Measurements from ENCODE around the gene TMEM203. TPM values are rescaled to one million over a fixed set of nuclear protein-coding genes. Genes with fewer than 3 reads are reported as not detected.

Gene TMEM203
- total RNA-seq, 1 experiment from 2014 or later, result 50.6 TPM

DNA sequence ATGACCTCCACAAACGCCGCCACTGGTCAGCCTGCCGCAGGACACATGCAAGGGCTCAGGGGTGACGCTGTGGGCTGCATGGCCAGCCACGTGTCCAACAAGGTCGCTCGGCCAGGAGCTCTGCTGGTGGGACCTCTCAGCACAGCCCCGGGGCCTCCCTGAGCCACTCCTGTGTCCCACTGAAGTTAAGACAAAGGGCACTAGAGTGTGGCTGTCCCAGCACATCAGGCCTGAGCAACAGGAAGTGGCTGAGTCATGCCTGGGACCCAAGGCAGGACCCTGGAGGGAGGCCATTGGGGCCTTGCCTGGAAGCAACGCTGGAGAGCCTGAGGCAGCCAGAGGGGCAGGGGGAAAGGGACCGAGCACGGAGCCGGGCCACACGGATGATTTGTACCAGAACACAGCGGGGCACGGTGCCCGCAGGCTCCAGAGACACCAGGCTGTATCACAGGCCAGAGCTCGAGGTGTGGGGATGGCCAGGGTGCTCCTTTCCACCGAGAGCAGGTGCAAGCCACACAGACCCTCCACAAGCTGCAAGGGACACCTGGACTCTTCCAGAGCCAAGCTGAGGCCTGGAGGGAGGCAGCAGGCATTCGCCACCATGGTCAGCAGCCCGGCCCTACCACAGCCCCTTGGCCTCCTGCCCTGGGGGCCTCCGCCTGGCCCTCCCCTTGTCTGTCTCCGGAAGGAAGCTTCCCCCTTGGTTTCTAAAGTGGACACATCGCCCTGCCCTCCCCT is 27.1 kb downstream of the TMEM203 start (continued):
- no peak for TF ChIP-seq MXD4 (CRISPR knock-in tag; IDR thresholded peaks at IDR 0.05; ENCODE audit: borderline replicate concordance)
- TF ChIP-seq ZNF671 (CRISPR knock-in tag; IDR thresholded peaks at IDR 0.05), result no peak
- TF ChIP-seq NFYB (CRISPR knock-in tag; conservative IDR thresholded peaks at IDR 0.05; ENCODE audit: low read depth), result no peak
- no peak for TF ChIP-seq JAZF1 (CRISPR knock-in tag; IDR thresholded peaks at IDR 0.05)
- TF ChIP-seq SP1 (CRISPR knock-in tag; conservative IDR thresholded peaks at IDR 0.05), result no peak
- TF ChIP-seq ZNF232 (CRISPR knock-in tag; IDR thresholded peaks at IDR 0.05), result no peak
- TF ChIP-seq, protein P1, sequence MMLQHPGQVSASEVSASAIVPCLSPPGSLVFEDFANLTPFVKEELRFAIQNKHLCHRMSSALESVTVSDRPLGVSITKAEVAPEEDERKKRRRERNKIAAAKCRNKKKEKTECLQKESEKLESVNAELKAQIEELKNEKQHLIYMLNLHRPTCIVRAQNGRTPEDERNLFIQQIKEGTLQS (CRISPR knock-in tag; conservative IDR thresholded peaks at IDR 0.05), result no peak
- TF ChIP-seq NR2C2 (CRISPR knock-in tag; IDR thresholded peaks at IDR 0.05), result no peak
- TF ChIP-seq GTF2I (CRISPR knock-in tag; conservative IDR thresholded peaks at IDR 0.05), result no peak
- TF ChIP-seq, protein P2, sequence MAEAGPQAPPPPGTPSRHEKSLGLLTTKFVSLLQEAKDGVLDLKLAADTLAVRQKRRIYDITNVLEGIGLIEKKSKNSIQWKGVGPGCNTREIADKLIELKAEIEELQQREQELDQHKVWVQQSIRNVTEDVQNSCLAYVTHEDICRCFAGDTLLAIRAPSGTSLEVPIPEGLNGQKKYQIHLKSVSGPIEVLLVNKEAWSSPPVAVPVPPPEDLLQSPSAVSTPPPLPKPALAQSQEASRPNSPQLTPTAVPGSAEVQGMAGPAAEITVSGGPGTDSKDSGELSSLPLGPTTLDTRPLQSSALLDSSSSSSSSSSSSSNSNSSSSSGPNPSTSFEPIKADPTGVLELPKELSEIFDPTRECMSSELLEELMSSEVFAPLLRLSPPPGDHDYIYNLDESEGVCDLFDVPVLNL (CRISPR knock-in tag; IDR thresholded peaks at IDR 0.05; ENCODE audit: borderline replicate concordance, low read depth), result no peak
- TF ChIP-seq, protein P3, sequence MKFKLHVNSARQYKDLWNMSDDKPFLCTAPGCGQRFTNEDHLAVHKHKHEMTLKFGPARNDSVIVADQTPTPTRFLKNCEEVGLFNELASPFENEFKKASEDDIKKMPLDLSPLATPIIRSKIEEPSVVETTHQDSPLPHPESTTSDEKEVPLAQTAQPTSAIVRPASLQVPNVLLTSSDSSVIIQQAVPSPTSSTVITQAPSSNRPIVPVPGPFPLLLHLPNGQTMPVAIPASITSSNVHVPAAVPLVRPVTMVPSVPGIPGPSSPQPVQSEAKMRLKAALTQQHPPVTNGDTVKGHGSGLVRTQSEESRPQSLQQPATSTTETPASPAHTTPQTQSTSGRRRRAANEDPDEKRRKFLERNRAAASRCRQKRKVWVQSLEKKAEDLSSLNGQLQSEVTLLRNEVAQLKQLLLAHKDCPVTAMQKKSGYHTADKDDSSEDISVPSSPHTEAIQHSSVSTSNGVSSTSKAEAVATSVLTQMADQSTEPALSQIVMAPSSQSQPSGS (CRISPR knock-in tag; IDR thresholded peaks at IDR 0.05; ENCODE audit: borderline replicate concordance, low read depth), result no peak
- TF ChIP-seq, protein P4, sequence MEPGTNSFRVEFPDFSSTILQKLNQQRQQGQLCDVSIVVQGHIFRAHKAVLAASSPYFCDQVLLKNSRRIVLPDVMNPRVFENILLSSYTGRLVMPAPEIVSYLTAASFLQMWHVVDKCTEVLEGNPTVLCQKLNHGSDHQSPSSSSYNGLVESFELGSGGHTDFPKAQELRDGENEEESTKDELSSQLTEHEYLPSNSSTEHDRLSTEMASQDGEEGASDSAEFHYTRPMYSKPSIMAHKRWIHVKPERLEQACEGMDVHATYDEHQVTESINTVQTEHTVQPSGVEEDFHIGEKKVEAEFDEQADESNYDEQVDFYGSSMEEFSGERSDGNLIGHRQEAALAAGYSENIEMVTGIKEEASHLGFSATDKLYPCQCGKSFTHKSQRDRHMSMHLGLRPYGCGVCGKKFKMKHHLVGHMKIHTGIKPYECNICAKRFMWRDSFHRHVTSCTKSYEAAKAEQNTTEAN (CRISPR knock-in tag; IDR thresholded peaks at IDR 0.05), result no peak
- no peak for TF ChIP-seq TCF7 (CRISPR knock-in tag; IDR thresholded peaks at IDR 0.05; ENCODE audit: low read depth)
- TF ChIP-seq ATF1 (CRISPR knock-in tag; IDR thresholded peaks at IDR 0.05), result no peak
- no peak for TF ChIP-seq ELF4 (CRISPR knock-in tag; IDR thresholded peaks at IDR 0.05; ENCODE audit: low read depth)

DNA sequence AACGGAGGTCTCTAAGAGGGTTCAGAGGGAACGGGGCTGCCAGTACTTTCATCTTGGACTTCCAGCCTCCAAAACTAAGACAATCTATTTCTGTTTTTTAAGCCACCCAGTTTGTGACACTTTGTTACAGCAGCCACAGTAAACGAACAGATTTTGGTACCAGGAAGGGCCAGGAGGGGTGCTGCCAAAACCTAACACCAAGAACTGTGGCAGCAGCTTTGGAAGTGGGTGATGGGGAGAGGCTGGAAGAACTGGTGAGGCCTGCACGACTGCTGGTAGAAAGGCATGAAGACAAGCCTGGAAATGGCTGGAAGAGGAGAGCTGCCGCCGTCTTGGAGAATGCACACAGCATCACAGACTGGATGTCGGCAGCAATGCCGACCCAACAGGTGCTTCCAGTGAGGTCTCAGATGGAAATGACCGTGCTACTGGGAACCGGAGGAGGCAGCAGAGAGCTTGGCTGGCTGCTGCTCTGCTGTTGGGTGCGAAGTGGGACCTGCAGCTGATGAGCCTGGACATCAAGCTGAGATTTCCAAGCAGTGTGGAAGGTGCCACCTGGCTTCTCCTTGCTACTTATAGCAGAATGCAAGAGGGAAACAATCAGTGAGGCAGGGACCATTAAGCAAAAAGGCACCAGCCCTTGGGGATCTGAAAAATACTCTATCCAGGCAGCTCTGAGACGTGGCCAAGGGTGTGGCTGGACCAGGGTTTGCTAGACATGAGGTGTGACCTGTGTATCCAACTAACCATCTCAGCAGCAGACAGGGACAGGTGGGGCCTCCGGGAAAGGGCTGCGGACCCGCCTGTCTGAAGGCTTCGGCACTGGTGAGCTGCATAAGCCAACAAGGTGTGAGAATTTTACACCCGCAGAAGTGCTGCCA is 28.9 kb downstream of the TMEM203 start:
- DNase-seq (ENCODE audit: low spot score) (peak; percentile 48), ATAC-seq (peak; percentile 60)
- Mint-ChIP-seq H3K4me3 (no peak overlapping the region), H3K4me1 (no peaks in the 10 kb centered on the region), H3K36me3 (no peaks in the 10 kb centered on the region), H3K9me3 (no peaks in the 10 kb centered on the region), H3K27ac (peak overlapping the region; percentile 49), H3K27me3 (ENCODE audit: low read depth) (peaks cover 5% of the 10 kb centered on the region)
- POLR2A ChIA-PET, result no interaction called here
- CTCF ChIA-PET, result interaction anchor here (0.6 to 3.6 kb wide), 41 partner anchors 9 to 229 kb away, joined by 3 to 40 read pairs (median 7); partner anchors contain the start of genes ANAPC2, CYSRT1, DPP7 and GRIN1
- TF ChIP-seq, protein P5, sequence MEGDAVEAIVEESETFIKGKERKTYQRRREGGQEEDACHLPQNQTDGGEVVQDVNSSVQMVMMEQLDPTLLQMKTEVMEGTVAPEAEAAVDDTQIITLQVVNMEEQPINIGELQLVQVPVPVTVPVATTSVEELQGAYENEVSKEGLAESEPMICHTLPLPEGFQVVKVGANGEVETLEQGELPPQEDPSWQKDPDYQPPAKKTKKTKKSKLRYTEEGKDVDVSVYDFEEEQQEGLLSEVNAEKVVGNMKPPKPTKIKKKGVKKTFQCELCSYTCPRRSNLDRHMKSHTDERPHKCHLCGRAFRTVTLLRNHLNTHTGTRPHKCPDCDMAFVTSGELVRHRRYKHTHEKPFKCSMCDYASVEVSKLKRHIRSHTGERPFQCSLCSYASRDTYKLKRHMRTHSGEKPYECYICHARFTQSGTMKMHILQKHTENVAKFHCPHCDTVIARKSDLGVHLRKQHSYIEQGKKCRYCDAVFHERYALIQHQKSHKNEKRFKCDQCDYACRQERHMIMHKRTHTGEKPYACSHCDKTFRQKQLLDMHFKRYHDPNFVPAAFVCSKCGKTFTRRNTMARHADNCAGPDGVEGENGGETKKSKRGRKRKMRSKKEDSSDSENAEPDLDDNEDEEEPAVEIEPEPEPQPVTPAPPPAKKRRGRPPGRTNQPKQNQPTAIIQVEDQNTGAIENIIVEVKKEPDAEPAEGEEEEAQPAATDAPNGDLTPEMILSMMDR (IDR thresholded peaks at IDR 0.05), result peak; percentile 21; the same call in 1 of the 2 replicates
- TF ChIP-seq, protein P6, sequence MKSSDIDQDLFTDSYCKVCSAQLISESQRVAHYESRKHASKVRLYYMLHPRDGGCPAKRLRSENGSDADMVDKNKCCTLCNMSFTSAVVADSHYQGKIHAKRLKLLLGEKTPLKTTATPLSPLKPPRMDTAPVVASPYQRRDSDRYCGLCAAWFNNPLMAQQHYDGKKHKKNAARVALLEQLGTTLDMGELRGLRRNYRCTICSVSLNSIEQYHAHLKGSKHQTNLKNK (CRISPR knock-in tag; IDR thresholded peaks at IDR 0.05), result no peak
- 0 out of 2 replicates have a peak, but pooled peaks have one; percentile 16 for TF ChIP-seq ZNF423 (CRISPR knock-in tag; IDR thresholded peaks at IDR 0.05)
- TF ChIP-seq SMAD4 (CRISPR knock-in tag; IDR thresholded peaks at IDR 0.05), result no peak
- TF ChIP-seq, protein P7, sequence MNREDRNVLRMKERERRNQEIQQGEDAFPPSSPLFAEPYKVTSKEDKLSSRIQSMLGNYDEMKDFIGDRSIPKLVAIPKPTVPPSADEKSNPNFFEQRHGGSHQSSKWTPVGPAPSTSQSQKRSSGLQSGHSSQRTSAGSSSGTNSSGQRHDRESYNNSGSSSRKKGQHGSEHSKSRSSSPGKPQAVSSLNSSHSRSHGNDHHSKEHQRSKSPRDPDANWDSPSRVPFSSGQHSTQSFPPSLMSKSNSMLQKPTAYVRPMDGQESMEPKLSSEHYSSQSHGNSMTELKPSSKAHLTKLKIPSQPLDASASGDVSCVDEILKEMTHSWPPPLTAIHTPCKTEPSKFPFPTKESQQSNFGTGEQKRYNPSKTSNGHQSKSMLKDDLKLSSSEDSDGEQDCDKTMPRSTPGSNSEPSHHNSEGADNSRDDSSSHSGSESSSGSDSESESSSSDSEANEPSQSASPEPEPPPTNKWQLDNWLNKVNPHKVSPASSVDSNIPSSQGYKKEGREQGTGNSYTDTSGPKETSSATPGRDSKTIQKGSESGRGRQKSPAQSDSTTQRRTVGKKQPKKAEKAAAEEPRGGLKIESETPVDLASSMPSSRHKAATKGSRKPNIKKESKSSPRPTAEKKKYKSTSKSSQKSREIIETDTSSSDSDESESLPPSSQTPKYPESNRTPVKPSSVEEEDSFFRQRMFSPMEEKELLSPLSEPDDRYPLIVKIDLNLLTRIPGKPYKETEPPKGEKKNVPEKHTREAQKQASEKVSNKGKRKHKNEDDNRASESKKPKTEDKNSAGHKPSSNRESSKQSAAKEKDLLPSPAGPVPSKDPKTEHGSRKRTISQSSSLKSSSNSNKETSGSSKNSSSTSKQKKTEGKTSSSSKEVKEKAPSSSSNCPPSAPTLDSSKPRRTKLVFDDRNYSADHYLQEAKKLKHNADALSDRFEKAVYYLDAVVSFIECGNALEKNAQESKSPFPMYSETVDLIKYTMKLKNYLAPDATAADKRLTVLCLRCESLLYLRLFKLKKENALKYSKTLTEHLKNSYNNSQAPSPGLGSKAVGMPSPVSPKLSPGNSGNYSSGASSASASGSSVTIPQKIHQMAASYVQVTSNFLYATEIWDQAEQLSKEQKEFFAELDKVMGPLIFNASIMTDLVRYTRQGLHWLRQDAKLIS (CRISPR knock-in tag; IDR thresholded peaks at IDR 0.05; ENCODE audit: borderline replicate concordance), result no peak
- TF ChIP-seq EMX1 (CRISPR knock-in tag; IDR thresholded peaks at IDR 0.05), result no peak
- no peak for TF ChIP-seq TEAD1 (CRISPR knock-in tag; IDR thresholded peaks at IDR 0.05)
- TF ChIP-seq JUN (CRISPR knock-in tag; IDR thresholded peaks at IDR 0.05), result no peak

Data from WTC11 (cell line).